HAP-1 (cell line): ENCODE results near the gene GLP2R.
"Not testable (repeated sequence)": the region's sequence is repeated elsewhere in the genome, so short reads cannot be mapped to it uniquely, and the experiment has no call there.

Experiments
- DNase-seq, 2 experiments: peaks; one replicate each; pipeline ENCODE4 v3.0.0-alpha.2; 2016 to 2020; ENCODE audit warnings: low spot score in 2 of 2
- H3K27me3 ChIP-seq: fragments of 250-450 bp; sonication (Bioruptor Pico); 2 replicates; pipeline ENCODE4 v1.5.1; 2020; ENCODE audit warnings: low read depth, mild to moderate bottlenecking, moderate library complexity
- H3K36me3 ChIP-seq: fragments of 250-450 bp; sonication (Bioruptor Pico); replicated peaks from 2 replicates; pipeline ENCODE4 v1.5.1; 2020; ENCODE audit warnings: mild to moderate bottlenecking
- H3K4me1 ChIP-seq: fragments of 250-450 bp; sonication (Bioruptor Pico); 2 replicates; pipeline ENCODE4 v1.5.1; 2020; ENCODE audit warnings: mild to moderate bottlenecking
- H3K4me3 ChIP-seq: fragments of 250-450 bp; sonication (Bioruptor Pico); 2 replicates; pipeline ENCODE4 v1.5.1; 2020; ENCODE audit warnings: mild to moderate bottlenecking, moderate library complexity
- H3K9me3 ChIP-seq: fragments of 250-450 bp; sonication (Bioruptor Pico); 2 replicates; pipeline ENCODE4 v1.5.1; 2020; ENCODE audit warnings: mild to moderate bottlenecking, moderate library complexity
- in situ Hi-C: fragments of 300-500 bp; cut with MboI; formaldehyde crosslinking; loops from 3 replicates; pipeline ENCODE4 v1.14.3; 2020; ENCODE audit warnings: low sequenced_read_pairs, inconsistent platforms, mixed read lengths

The GLP2R gene, protein sequence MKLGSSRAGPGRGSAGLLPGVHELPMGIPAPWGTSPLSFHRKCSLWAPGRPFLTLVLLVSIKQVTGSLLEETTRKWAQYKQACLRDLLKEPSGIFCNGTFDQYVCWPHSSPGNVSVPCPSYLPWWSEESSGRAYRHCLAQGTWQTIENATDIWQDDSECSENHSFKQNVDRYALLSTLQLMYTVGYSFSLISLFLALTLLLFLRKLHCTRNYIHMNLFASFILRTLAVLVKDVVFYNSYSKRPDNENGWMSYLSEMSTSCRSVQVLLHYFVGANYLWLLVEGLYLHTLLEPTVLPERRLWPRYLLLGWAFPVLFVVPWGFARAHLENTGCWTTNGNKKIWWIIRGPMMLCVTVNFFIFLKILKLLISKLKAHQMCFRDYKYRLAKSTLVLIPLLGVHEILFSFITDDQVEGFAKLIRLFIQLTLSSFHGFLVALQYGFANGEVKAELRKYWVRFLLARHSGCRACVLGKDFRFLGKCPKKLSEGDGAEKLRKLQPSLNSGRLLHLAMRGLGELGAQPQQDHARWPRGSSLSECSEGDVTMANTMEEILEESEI

GRCh38 chr17:9825641-9826150 lies at the start of gene GLP2R:
TSS of gene GLP2R (plus strand) at chr17:9825924. CDS start at chr17:9826064, 140 bp downstream.
- H3K4me1 ChIP-seq: no peaks in the 10 kb centered on the region
- in situ Hi-C loops: no loop called here
- no peaks in the 10 kb centered on the region for H3K27me3 ChIP-seq
- no peak within 1 kb of the TSS for H3K4me3 ChIP-seq
- no peak for DNase-seq
- no peaks in the 10 kb centered on the region for H3K36me3 ChIP-seq
- H3K9me3 ChIP-seq: no peaks in the 10 kb centered on the region

GRCh38 chr17:9776911-9777310 lies 48.8 kb upstream of the GLP2R start:
- in situ Hi-C loops: no loop called here
- no peaks in the 10 kb centered on the region for H3K27me3 ChIP-seq
- DNase-seq: no peak
- H3K4me3 ChIP-seq: no peak overlapping the region
- no peaks in the 10 kb centered on the region for H3K4me1 ChIP-seq
- H3K36me3 ChIP-seq: no peaks in the 10 kb centered on the region
- no peaks in the 10 kb centered on the region for H3K9me3 ChIP-seq

- Histone ChIP-seq H3K9me3 (no peaks in the 10 kb centered on the region), H3K36me3 (no peaks in the 10 kb centered on the region), H3K27me3 (no peaks in the 10 kb centered on the region), H3K4me3 (no peak overlapping the region), H3K4me1 (no peaks in the 10 kb centered on the region)
- in situ Hi-C loops: no loop called here
- DNase-seq: no peak
These were observed 45.2 kb upstream of the GLP2R start for GRCh38 chr17:9780552-9780951.

DNA sequence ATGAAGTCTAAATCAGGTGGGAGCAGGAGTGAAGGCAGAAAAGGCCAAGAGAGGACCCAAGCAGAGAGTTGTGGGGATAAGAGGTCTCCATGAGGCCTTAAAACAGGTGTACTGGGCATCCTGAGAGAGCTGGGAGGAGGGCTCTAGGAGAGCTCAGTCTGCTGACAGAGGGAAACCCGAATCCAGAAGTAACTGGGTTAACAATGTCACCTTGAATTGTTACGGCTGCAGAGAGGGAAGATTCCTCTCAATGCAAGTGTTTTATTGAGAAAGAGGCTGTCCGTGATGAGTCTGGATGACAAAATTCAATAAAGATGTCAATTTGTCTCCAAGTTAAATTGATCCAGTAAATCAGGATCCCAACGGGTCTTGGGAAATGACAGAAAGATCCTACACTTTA lies 42.7 kb upstream of the GLP2R start:
- in situ Hi-C loops: no loop called here
- no peaks in the 10 kb centered on the region for H3K27me3 ChIP-seq
- no peaks in the 10 kb centered on the region for H3K36me3 ChIP-seq
- no peaks in the 10 kb centered on the region for H3K4me1 ChIP-seq
- no peak overlapping the region for H3K4me3 ChIP-seq
- no peak for DNase-seq
- H3K9me3 ChIP-seq: no peaks in the 10 kb centered on the region

GRCh38 chr17:9783465-9783864 lies 42.3 kb upstream of the GLP2R start:
- H3K27me3 ChIP-seq, H3K4me3 ChIP-seq, H3K9me3 ChIP-seq, H3K36me3 ChIP-seq, in situ Hi-C loops, DNase-seq, H3K4me1 ChIP-seq: not testable (repeated sequence)

GRCh38 chr17:9784544-9784943 lies 41.2 kb upstream of the GLP2R start:
- no peaks in the 10 kb centered on the region for H3K36me3 ChIP-seq
- in situ Hi-C loops: no loop called here
- H3K4me1 ChIP-seq: no peaks in the 10 kb centered on the region
- no peak for DNase-seq
- H3K27me3 ChIP-seq: no peaks in the 10 kb centered on the region
- no peaks in the 10 kb centered on the region for H3K9me3 ChIP-seq
- H3K4me3 ChIP-seq: no peak overlapping the region

DNA sequence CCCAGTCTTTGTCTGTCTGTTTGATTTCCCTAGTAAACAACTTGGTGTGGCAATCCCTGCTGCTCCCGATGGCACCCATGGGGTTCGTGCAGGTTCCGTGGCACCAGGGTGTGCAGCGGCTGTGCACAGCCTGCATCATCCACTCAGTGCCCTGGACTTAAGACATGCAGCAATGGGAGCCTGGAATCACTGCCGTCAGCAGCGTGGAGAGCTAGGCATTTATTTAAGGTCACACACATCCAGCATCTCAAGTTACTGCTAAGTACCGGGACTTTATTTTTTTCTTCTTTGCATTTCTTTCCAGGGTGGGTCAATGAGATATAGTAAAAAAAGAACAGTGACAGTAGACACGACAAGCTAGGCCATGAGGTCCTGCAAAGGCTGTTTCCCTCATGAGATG lies 37.1 kb upstream of the GLP2R start:
- no peak overlapping the region for H3K4me3 ChIP-seq
- H3K9me3 ChIP-seq: no peaks in the 10 kb centered on the region
- in situ Hi-C loops: no loop called here
- H3K27me3 ChIP-seq: no peaks in the 10 kb centered on the region
- H3K4me1 ChIP-seq: no peaks in the 10 kb centered on the region
- DNase-seq: no peak
- no peaks in the 10 kb centered on the region for H3K36me3 ChIP-seq

- no peak for DNase-seq
- in situ Hi-C loops: no loop called here
- no peaks in the 10 kb centered on the region for H3K36me3 ChIP-seq
- H3K27me3 ChIP-seq: no peaks in the 10 kb centered on the region
- no peaks in the 10 kb centered on the region for H3K9me3 ChIP-seq
- H3K4me1 ChIP-seq: no peaks in the 10 kb centered on the region
- no peak overlapping the region for H3K4me3 ChIP-seq
These were observed 35.4 kb upstream of the GLP2R start for GRCh38 chr17:9790316-9790715.

DNA sequence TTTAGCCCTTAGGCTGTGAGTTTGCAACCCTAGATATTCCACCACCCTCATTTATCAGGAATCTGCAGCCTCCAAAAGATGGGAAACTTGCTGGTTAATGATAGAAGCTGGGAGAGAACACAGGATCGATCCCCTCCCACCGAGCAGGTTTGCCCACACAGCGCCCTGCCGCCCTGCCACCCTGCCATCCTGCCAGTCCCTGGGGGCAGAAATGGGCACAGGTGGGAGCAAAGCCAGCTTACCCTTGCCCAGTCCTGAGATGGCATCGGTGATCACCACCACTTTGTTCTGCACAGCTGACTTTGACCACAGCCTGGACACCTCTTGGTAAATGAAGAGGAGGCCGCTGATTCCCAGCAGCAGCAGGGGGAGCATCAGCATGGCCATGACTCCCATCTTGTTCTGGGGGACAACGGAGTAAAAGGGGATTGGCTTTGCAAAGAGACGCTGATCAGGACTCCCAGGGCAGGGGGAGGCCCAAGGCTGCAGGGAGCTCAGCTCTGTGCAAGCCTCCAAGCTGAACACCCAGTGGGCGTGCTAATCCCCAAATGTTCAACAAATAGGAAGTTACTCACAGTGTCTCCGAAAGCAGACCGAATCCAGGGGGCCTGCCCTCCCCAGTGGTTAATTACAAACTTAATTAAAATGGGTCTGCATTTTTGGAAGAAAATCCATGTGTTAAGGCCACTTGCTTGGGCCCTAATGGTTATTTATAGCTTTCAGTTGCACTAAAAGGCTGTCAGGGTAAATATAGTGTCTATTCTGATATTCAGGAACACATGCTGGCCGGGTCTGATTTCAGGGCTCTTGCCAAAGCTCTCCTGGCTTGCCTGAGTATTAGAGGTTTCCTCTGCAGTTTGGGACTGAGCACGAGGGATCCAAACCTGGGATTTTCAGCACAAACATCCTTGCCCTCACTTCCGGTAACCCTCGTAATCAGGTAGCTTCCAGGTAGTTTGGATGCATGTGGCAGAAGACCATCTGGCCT lies 34.5 kb upstream of the GLP2R start, which contains the start of gene DHRS7C:
TSS of gene DHRS7C (minus strand) at position 704 of the 988 bp plus-strand sequence. CDS start at position 396, 308 bp downstream.
- in situ Hi-C loops: no loop called here
- Histone ChIP-seq H3K36me3 (no peaks in the 10 kb centered on the region), H3K9me3 (no peaks in the 10 kb centered on the region), H3K27me3 (no peaks in the 10 kb centered on the region), H3K4me3 (no peak within 1 kb of the TSS), H3K4me1 (no peaks in the 10 kb centered on the region)
- no peak for DNase-seq

- H3K27me3 ChIP-seq: no peaks in the 10 kb centered on the region
- no peaks in the 10 kb centered on the region for H3K4me1 ChIP-seq
- H3K4me3 ChIP-seq: no peak overlapping the region
- DNase-seq: no peak
- H3K36me3 ChIP-seq: no peaks in the 10 kb centered on the region
- no peaks in the 10 kb centered on the region for H3K9me3 ChIP-seq
- in situ Hi-C loops: no loop called here
These were observed 33.4 kb upstream of the GLP2R start for GRCh38 chr17:9792181-9792840.

DNA sequence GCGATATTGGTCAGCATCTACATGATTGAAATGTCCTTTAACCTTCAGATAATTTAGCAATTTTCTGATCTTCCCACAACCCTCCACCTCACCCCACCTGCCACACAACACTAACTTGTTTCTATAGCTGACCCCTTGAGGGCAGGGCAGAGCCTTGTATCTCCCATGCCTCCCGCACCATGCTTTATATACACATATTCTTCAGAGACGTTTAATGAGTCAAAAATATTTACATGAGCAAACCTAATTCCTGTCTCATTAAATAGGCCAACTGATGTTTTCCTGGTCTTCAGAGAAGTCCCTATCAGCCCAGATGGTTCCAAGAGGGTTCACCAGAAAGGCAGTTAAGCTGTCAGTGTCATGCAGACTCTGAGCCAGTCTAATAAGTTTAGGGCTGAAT lies 27.7 kb upstream of the GLP2R start:
- H3K4me3 ChIP-seq: no peak overlapping the region
- H3K27me3 ChIP-seq: no peaks in the 10 kb centered on the region
- H3K9me3 ChIP-seq: no peaks in the 10 kb centered on the region
- H3K36me3 ChIP-seq: no peaks in the 10 kb centered on the region
- in situ Hi-C loops: no loop called here
- H3K4me1 ChIP-seq: no peaks in the 10 kb centered on the region
- DNase-seq: no peak

- H3K4me1 ChIP-seq: no peaks in the 10 kb centered on the region
- no peak for DNase-seq
- H3K9me3 ChIP-seq: no peaks in the 10 kb centered on the region
- H3K4me3 ChIP-seq: no peak overlapping the region
- no peaks in the 10 kb centered on the region for H3K27me3 ChIP-seq
- in situ Hi-C loops: no loop called here
- no peaks in the 10 kb centered on the region for H3K36me3 ChIP-seq
These were observed 27.0 kb upstream of the GLP2R start for GRCh38 chr17:9798724-9799123.

GRCh38 chr17:9801505-9801904 lies 24.2 kb upstream of the GLP2R start:
- no peak for DNase-seq
- H3K9me3 ChIP-seq: no peaks in the 10 kb centered on the region
- H3K27me3 ChIP-seq: no peaks in the 10 kb centered on the region
- no peak overlapping the region for H3K4me3 ChIP-seq
- H3K36me3 ChIP-seq: no peaks in the 10 kb centered on the region
- in situ Hi-C loops: no loop called here
- H3K4me1 ChIP-seq: no peaks in the 10 kb centered on the region
